OCI-LY3 (cell line): ENCODE data around the gene SNURF.

Experiments used
- EZH2phosphoT487 ChIP-seq: fragments of 200-600 bp; shearing (Covaris generic); IDR thresholded peaks from 2 replicates; pipeline ENCODE4 v1.6.1; 2018; ENCODE audit warnings: antibody characterized with exemption, mixed run types, low read depth
- TF ChIP-seq, protein P1 (sequence below): fragments of 200-600, 300-600 bp; sonication (generic); IDR thresholded peaks from 2 replicates; pipeline ENCODE4 v1.5.1; 2014; ENCODE audit warnings: antibody characterized with exemption, low read length, low read depth

DNA sequence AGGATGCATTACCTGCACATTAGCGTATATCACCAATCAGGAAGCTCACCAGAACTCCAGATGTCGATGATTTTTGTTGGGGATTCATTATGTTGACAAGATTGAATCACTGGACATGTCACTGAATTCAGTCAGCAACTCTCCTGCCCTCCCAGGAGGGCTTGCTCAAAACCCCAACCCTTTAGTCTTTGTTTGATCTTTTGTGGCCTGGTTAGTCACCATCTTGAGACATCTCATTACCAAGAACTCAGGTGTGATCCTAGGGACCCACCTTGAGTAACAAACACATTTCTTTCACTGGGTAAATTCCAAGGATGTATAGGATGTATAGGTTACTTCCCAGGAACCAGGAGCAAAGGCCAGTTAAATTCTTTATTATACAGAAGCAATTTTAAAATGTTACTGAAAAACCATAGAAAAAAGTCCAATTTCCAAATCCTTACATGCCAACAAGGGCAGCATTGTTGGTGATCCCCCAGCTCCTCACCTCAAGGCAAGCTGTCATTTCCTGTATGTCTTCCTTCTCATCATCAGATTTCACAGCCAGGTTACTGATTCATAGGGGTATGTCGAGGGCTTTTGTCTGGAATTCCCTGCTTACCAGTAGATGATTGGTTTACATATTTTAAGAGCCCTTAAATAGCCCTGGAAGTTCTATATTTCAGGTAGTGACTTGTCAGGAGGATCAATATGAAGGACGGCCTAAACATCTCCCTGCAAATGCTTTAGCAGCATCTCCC is 11.7 kb downstream of the SNURF start:
- TF ChIP-seq, protein P1, sequence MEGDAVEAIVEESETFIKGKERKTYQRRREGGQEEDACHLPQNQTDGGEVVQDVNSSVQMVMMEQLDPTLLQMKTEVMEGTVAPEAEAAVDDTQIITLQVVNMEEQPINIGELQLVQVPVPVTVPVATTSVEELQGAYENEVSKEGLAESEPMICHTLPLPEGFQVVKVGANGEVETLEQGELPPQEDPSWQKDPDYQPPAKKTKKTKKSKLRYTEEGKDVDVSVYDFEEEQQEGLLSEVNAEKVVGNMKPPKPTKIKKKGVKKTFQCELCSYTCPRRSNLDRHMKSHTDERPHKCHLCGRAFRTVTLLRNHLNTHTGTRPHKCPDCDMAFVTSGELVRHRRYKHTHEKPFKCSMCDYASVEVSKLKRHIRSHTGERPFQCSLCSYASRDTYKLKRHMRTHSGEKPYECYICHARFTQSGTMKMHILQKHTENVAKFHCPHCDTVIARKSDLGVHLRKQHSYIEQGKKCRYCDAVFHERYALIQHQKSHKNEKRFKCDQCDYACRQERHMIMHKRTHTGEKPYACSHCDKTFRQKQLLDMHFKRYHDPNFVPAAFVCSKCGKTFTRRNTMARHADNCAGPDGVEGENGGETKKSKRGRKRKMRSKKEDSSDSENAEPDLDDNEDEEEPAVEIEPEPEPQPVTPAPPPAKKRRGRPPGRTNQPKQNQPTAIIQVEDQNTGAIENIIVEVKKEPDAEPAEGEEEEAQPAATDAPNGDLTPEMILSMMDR: no peak
- TF ChIP-seq EZH2phosphoT487: no peak
